GM18951 (cell line): Measurements from ENCODE around the gene TGM2.

Experiments used
- POLR2A ChIP-seq: IDR thresholded peaks from 4 replicates; pipeline ENCODE4 v1.6.1; 2011; ENCODE audit warnings: mild to moderate bottlenecking; ENCODE audit not compliant: insufficient read length, insufficient read depth; ENCODE audit errors: extremely low read depth
- in situ Hi-C: fragments of 300-500 bp; cut with MboI; formaldehyde crosslinking; loops from one replicate; pipeline ENCODE4 v1.12.0; 2022; ENCODE audit warnings: low sequenced_read_pairs, mixed read lengths, inconsistent platforms; ENCODE audit not compliant: unreplicated experiment

The TGM2 gene

DNA sequence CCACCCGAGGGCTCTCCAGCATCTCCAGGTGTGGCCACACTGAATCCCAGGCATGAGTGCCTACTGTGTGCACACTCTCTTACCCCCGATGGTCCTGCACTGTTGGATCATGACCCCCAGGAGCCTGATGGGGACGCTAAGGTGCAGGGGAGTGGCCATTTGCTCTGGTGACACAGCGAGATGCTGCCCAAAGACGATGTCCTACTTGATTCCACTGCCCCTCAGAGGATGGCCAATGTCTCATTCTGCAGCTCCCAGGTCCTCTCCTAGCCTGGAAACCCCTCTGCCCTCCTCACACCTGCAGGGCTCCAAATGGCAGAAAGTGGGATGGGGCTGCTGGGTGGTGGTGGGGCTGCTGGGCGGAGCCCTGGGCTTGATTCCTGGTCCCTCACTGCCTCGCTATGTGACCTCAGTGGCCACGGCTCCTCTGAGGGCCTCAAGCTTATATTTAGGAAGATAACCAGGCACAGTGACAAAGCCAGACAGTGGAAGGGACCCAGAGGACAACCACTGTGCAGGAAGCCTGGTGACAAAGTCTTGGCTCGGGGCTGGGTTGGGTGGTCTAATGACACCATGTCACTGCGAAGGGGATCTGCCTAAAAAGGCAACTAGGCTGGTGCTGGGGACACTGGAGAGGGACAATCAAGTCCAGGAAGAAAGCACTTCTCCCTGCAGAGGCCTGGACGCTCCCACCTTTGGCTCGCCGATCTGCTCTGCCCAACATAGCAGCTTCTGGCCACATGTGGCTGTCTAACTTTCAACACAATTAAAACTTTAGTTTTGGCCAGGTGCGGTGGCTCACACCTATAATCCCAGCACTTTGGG is 28.4 kb downstream of the TGM2 start:
- TF ChIP-seq POLR2A, result no peak
- in situ Hi-C loops, result no loop called here

DNA sequence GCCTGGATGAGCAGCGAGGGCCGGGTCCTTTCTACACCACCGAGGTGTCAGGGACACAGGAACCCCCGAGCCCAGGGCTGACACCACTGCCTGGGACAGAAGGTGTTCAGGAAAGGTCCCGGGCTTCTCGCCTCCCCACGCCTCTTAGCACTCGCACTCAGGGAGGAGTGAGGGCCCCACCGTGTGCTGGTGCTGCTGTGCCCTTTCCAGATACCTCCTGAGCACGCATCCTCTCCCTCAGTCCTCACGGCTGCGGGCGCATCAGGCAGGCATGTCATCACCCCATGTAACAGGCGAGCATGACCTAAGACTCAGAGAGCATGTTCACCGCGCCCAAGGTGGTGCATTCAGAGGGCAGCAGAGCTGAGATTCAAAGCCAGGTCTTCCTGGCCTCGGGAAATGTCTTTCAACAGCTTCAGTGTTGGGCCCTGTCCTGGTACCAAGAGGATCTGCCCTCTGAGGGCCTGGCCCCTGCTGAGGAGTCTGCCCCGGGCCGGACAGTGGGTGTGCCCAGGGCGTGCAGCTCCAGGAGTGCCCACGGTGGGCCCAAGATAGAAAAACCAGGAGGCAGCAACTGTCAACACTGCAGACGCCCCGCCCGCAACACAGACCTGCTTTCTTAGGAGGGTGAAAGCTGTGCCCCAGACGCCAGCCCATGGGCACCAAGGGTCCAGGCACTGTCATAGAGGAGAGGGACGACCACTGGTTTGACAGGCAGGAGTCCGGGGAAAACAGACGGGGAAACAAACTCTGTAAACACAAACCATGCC is 29.2 kb downstream of the TGM2 start:
- in situ Hi-C loops, result no loop called here
- no peak for TF ChIP-seq POLR2A

DNA sequence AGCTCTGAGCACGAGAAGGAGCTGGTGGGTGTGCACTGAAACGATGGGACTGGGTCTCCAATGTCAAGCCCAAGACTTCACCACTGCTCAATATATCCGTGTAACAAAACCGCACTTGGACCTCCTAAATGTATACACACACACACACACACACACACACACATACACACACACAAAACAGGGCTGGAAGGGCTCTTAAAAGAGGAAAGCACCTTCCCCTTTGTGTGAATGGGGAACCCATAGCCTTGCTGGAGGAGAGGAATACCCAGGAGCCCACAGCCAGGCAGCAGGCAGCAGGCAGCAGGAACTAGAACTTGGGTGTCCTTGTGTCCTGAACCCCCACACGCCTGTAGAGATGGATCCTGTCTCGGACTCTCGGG is 29.8 kb downstream of the TGM2 start:
- no peak for TF ChIP-seq POLR2A

DNA sequence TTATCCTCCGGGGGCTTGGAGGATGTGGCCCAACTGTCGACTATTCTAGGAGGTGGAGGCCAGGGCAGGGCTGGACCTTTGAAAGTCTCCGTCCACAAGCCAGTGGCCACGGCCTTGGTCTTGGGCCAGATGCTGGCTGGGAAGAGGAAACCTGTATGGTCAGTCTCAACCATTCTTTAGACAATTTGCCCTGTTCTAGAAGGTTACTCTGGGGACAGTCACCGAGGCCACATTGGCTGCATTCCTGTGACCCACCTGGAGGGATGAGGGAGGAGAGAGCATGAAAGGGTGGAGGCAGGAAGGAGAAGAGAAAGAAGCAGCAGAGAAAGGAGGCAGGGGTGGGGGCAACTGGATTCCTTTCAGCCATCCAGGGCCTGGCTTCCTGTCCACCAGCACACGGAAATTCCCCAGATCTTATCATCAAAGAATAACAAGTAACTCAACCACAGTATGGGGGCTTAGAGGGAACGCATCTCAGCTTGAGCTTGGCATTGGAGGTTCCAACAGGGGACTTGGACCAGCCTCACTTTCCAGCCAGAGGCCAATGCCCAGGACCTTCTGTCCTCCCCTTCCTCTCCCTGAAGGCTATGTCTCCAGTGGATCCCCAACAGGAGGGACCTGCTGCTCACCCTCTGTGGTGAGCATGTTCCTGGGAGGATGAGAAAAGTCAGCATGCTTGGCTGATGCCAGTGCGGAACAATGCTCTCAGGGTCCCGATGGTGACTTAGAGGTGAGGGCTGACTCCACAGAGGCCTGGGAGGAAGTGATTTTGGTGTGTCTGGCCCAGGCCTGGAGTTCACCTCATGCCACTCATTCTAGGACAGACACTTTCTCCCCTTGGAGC is 30.4 kb downstream of the TGM2 start:
- TF ChIP-seq POLR2A, result no peak
- in situ Hi-C loops, result no loop called here

More for the DNA sequence above, 29.8 kb downstream of the TGM2 start:
- in situ Hi-C loops, result no loop called here

DNA sequence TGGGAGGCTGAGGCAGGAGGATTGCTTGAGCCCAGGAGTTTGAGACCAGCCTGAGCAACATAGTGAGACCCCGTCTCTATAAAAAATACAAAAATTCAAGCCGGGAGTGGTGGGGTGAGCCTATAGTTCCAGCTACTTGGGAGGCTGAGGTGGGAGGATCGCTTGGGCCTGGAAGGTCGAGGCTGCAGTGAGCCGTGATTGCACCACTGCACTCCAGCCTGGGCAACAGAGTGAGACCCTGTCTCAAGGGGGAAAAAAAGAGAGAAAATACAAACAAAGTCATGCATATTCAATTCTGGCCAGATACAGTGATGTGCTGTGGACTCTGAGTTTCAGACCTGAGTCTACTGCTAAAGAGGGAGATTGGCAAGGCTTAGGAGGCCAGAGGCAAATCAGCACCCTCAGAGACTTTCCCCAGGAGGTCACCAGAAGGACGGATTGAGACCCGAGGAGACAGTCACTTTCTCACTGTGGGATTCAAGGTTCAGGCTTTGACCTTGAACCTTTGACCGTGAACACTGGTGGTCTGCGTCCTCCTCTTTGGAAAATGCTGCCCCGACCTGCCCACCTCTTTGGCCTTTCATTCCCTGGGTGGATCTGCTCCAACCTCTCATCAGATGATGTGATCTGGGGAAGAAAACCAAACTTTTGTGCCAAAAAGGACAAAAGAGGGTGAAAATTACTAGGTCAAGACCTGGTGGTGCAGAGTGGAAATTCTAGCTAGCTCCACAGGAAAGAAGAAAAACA is 31.2 kb downstream of the TGM2 start:
- no peak for TF ChIP-seq POLR2A
- in situ Hi-C loops, result no loop called here

DNA sequence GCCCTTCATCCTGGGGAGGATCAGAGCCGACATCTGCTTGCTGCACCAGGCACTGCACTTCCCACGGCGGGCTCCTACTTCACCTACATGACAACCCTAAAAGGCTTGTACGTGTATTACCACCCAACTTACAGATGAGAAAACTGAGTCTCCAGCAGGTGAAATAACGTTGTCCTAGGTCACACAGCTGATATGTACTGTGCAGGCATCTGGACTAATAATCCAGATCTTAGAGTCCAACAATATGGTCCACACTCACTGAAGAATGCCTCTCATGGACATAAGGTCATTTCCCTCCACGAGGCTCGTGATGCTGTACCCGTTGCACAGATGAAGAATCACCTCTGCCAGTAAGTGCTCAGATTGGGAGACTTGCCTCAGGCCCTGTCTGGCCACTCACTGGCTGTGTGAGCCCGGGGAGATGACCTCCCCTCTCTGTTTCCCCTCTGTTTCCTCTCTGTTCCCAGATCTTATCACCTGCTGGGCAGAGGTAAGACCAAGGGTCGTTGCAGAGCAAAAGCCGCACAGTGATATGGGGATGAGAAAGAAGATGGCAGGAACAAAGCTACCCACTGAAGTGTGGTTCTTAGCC is 32.1 kb downstream of the TGM2 start:
- TF ChIP-seq POLR2A, result no peak
- in situ Hi-C loops, result no loop called here

DNA sequence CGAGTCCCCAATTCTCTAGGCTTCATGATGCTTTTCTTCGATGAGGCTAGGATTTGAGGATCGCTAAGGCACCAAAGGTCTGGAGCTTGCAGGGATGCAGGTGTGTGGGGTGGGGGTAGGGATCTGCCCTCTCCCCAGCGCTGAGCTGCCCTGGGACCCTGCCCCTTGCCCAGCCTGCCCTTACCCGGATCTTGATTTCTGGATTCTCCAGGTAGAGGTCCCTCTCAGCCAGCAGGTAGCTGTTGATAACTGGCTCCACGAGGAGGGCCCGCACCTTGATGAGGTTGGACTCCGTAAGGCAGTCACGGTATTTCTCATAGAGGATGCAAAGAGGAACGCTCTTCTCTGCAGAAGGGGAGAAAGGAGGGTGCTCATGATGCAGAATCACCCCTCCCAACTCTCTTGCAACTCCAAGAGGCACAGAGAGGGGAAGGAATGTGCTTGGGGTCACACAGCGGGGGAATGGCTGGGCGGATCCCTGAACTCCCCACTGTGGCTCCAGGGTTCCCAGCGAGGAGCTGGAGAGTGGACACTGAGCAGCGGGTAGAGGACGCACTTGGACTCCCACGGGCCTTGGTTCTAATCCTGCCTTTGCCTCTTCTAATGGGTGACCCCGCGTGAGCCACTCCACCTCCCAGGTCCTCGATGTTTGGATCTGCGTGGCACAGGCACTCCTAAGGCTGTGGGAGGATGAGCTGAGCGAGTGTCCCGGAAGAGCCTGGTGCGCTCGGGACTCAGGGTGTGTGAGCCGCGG is 32.7 kb downstream of the TGM2 start:
- TF ChIP-seq POLR2A, result no peak
- in situ Hi-C loops, result no loop called here

DNA sequence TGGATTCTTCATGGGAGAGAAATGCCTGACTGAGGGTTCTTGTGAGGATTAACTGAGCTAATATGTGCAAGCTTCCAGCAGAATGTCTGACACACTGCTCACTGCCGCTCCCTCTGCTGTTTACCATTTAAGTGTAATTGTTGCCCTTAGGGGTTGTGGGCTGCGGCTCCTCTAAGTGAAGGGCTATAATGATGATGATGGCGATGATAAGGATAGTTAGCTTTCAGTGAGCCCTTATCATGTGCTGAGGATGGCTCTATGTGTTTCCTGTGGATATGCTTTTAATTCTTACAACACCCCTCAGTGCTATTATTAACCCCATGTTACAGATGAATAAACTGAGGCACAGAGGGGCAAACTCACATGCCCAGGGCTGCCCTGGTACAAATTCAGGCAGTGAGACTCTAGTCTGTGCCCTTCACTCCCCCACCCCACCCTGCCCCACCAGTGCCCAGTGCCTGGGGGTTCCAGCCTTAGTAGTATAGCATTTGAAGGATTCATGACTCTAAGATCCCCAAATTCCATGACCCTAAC is 33.4 kb downstream of the TGM2 start:
- no peak for TF ChIP-seq POLR2A
- in situ Hi-C loops, result no loop called here

DNA sequence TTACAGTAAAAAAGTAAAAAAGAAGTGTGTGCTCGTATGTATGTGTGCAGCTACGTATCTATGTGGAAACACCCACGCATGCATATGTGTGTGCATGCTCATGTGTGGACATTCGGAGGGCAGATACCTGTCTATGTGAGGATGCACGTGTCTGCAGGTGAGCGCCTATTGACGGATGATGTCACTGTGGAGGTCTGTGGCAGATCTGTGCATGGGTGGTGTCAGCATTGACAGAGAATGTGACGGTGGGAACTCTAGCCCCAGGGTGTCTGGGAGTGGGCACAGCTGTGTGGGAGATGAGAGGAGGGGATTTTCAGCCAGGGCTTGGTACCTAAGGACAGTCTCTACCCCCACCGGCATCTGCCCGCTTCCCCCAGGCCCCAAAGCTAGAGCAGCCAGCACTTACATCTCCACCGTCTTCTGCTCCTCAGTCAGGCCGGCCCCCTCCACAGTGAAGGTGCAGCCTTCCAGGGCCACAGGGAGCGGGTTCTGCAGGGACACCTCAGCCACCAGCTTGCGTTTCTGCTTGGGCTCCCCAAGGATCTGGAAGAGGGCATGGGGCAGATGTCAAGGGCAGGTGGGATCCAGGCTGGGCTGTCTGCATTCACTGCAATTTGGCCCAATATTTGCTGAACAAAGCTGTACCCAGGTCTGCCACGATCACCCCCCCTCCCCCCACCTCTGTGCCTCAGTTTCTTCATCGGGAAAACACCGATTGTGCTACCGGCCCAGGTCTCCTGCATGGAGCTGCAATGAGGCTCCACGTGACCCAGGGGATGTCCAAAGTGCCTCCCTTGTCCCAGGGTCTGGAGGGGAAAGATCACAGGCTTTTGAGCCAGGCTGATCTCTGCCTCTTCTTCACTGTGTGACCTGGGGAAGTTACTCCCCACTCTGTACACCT is 34.1 kb downstream of the TGM2 start:
- in situ Hi-C loops, result no loop called here

DNA sequence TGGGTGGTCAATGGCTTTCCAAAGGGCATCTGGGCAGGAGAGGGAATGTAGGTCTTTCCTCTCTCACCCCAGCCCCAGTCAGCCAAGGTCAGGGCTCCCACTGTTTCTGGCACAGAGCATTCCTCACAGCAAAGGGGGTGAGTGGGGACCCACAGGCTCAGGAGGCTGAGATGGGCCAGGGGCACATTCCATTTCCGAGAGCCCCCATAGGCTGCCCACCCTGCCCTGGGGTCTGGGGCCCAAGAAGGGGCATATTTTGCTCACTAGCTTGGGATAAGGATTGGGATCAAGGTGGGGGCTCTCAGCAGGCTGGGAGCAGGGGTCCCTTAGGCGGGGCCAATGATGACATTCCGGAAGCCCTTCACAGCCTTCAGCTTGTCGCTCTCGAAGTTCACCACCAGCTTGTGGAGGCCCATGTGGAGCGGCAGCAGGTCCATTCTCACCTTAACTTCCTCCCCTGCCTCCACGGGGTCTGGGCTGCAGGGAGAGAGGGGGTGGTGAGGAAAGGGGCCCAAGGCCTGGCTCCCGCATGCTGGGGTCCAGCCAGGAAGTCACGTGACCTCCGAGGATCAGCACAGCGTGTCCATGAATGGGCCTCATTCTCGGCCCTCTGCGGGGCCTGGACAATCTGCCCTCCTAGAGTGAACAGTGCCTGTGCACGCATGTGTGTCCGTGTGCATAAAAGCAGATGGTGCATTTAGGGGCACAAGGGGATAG is 35.0 kb downstream of the TGM2 start:
- in situ Hi-C loops, result no loop called here

More for the DNA sequence above, 34.1 kb downstream of the TGM2 start:
- TF ChIP-seq POLR2A, result no peak

More for the DNA sequence above, 35.0 kb downstream of the TGM2 start:
- TF ChIP-seq POLR2A, result no peak
